Body of pancreas (tissue), 4 donors: ENCODE results near the gene IFNGR2. TPM values are rescaled to one million over a fixed set of nuclear protein-coding genes. Genes with fewer than 3 reads are reported as not detected.

Experiments
- ATAC-seq: fragments of 150-250 bp; one replicate; pipeline ENCODE4 v1.9.1; 2016
- DNase-seq, 4 donors: peaks; one replicate each; pipeline ENCODE4 v3.0.0-alpha.2; 2019
- H3K27ac ChIP-seq, 4 donors: fragments of 200-600 bp; sonication (generic); 1 replicate in 3 of 4; 2 replicates in 1 of 4; pipeline versions ENCODE4 v1.5.1 to v1.6.1; 2016 to 2019; ENCODE audit warnings: mild to moderate bottlenecking in 1 of 4, mixed read lengths in 1 of 4, moderate library complexity in 1 of 4
- H3K27me3 ChIP-seq, 2 donors: fragments of 200-600 bp; sonication (generic); one replicate each; pipeline ENCODE4 v1.6.0; 2016; ENCODE audit warnings: mild to moderate bottlenecking in 1 of 2
- H3K36me3 ChIP-seq, 2 donors: fragments of 200-600 bp; sonication (generic); replicated peaks in 1 of 2; 2 replicates each; pipeline ENCODE4 v1.5.1; 2016; ENCODE audit warnings: low read depth in 2 of 2; ENCODE audit not compliant: insufficient read depth in 1 of 2
- H3K4me1 ChIP-seq: fragments of 200-600 bp; sonication (generic); one replicate; pipeline ENCODE4 v1.6.0; 2016
- H3K4me3 ChIP-seq, 2 donors: fragments of 200-600 bp; sonication (generic); 1 replicate in 1 of 2; 2 replicates in 1 of 2; pipeline ENCODE4 v1.5.1; 2016 to 2019
- H3K9me3 ChIP-seq, 3 donors: fragments of 200-600 bp; sonication (generic); 1 replicate in 2 of 3; 2 replicates in 1 of 3; pipeline ENCODE4 v1.5.1; 2016
- CTCF ChIP-seq, 7 experiments: fragments of 450-650 bp in 4 of 7; fragments of 200-600 bp in 3 of 7; sonication (generic) in 3 of 7; IDR thresholded peaks; one replicate each; pipeline ENCODE4 v1.5.1; 2016 to 2019; ENCODE audit warnings: antibody characterized with exemption in 7 of 7
- POLR2A ChIP-seq, 3 donors: fragments of 450-650 bp; IDR thresholded peaks; one replicate each; pipeline ENCODE4 v1.6.1; 2016; ENCODE audit warnings: antibody characterized with exemption in 3 of 3, mild to moderate bottlenecking in 2 of 3
- WGBS, 2 donors: methylation state at CpG; one replicate each; pipeline ENCODE4 v1.1.5; 2017; 5-methylcytosine and 5-hydroxymethylcytosine counted together
- intact Hi-C: fragments of 100-400 bp; cut with DNase I; formaldehyde crosslinking; loops from one replicate; pipeline ENCODE4 v1.15.1; 2023
- total RNA-seq, 2 donors: library from RNA; depleted of rRNA; stranded (reverse); fragments of >200 nt; gene quantifications; one replicate each; pipeline ENCODE4 v1.1.0, GENCODE V29; 2016

The IFNGR2 gene
- total RNA-seq, 2 donors from 2014 or later: 30.4 to 32.3 TPM

DNA sequence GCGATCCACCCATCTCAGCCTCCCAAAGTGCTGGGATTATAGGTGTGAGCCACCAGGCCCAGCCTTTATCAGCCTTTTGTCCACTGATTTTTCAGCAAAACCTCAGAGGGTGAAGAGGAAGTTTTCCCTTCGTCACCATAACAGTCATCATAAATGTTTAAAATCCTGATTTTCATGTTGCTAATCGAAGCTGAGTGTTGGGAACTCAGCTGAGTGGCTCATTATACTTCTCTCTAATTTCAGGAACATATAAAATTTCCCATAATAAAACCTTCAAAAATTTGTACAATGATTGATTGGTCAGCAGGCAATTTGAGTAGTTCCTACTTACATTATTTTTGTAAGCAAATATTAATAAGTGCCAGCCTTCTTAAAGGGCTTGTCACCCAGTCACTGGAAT lies 31.8 kb upstream of the IFNGR2 start:
- no peak overlapping the region for H3K4me3 ChIP-seq
- H3K4me1 ChIP-seq: no peaks in the 10 kb centered on the region
- ATAC-seq: no peak
- TF ChIP-seq POLR2A (IDR thresholded peaks at IDR 0.05) (no peak), CTCF (IDR thresholded peaks at IDR 0.05) (no peak)
- H3K9me3 ChIP-seq: peaks cover 0 to 6% (median 0%) of the 10 kb centered on the region in 3 donors
- intact Hi-C loops: no loop called here
- no peak for DNase-seq
- H3K27ac ChIP-seq: no peak overlapping the region
- H3K36me3 ChIP-seq: no peaks in the 10 kb centered on the region
- no peaks in the 10 kb centered on the region for H3K27me3 ChIP-seq
- 64 to 69% methylated on average over 3 of the region's 3 CpGs for WGBS, 2 donors

- H3K4me3 ChIP-seq: no peak overlapping the region
- H3K9me3 ChIP-seq: peaks cover 0 to under 1% (median 0%) of the 10 kb centered on the region in 3 donors
- 91 to 93% methylated on average over 6 to 12 of the region's 12 CpGs for WGBS, 2 donors
- ATAC-seq (no peak), DNase-seq (no peak)
- H3K27me3 ChIP-seq: no peaks in the 10 kb centered on the region
- intact Hi-C loops: no loop called here
- no peaks in the 10 kb centered on the region for H3K4me1 ChIP-seq
- no peaks in the 10 kb centered on the region for H3K36me3 ChIP-seq
- H3K27ac ChIP-seq: no peak overlapping the region
- no peak for TF ChIP-seq CTCF (IDR thresholded peaks at IDR 0.05)
- TF ChIP-seq POLR2A (IDR thresholded peaks at IDR 0.05): no peak
Measured at GRCh38 chr21:33372582-33372981, 30.6 kb upstream of the IFNGR2 start.

DNA sequence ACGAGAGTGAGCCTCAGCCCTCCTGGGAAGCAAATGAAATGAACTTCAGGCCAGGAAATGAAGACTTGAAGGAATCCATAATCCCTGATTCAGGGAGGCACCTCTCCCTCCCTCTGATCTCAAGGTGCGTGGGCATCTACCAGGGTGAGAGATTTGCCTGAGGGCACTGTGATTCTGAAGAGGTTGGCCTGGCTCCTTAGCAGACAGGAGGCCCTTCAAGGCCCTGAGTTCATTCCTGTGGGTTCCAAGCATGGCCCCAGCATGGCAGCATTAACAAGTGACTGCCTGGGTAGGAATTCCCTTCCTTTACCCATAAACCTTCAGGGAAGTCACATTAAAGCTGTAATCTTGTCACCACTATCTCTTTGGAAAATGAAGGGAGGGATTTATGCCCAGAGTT lies 29.8 kb upstream of the IFNGR2 start:
- intact Hi-C loops: no loop called here
- H3K36me3 ChIP-seq: no peaks in the 10 kb centered on the region
- no peaks in the 10 kb centered on the region for H3K9me3 ChIP-seq
- no peaks in the 10 kb centered on the region for H3K4me1 ChIP-seq
- TF ChIP-seq CTCF (IDR thresholded peaks at IDR 0.05) (no peak), POLR2A (IDR thresholded peaks at IDR 0.05) (no peak)
- no peak for DNase-seq
- no peaks in the 10 kb centered on the region for H3K27me3 ChIP-seq
- WGBS, 2 donors: 60 to 74% methylated on average over 2 of the region's 2 CpGs
- H3K27ac ChIP-seq: peak overlapping the region in 1 of 4 donors; percentile 74
- no peak for ATAC-seq
- no peak overlapping the region for H3K4me3 ChIP-seq

- Histone ChIP-seq H3K4me3 (no peak overlapping the region), H3K27me3 (no peaks in the 10 kb centered on the region), H3K27ac (peak overlapping the region in 1 of 4 donors; percentile 74), H3K4me1 (no peaks in the 10 kb centered on the region), H3K36me3 (no peaks in the 10 kb centered on the region), H3K9me3 (no peaks in the 10 kb centered on the region)
- no peak for DNase-seq
- TF ChIP-seq POLR2A (IDR thresholded peaks at IDR 0.05) (no peak), CTCF (IDR thresholded peaks at IDR 0.05) (no peak)
- intact Hi-C loops: no loop called here
- ATAC-seq: no peak
- WGBS, 2 donors: 43 to 55% methylated on average over 2 of the region's 2 CpGs
Measured at GRCh38 chr21:33374080-33374449, 29.1 kb upstream of the IFNGR2 start.

- no peaks in the 10 kb centered on the region for H3K4me1 ChIP-seq
- no peaks in the 10 kb centered on the region for H3K27me3 ChIP-seq
- intact Hi-C loops: no loop called here
- H3K9me3 ChIP-seq: no peaks in the 10 kb centered on the region
- ATAC-seq (peak; percentile 69), DNase-seq (peak; percentile 42 to 67 (median 60))
- H3K4me3 ChIP-seq: no peak overlapping the region
- H3K27ac ChIP-seq: peak overlapping the region in 1 of 4 donors; percentile 74
- TF ChIP-seq CTCF (IDR thresholded peaks at IDR 0.05): peak; percentile 38 to 68 (median 57)
- TF ChIP-seq POLR2A (IDR thresholded peaks at IDR 0.05): no peak
- H3K36me3 ChIP-seq: no peaks in the 10 kb centered on the region
- WGBS, 2 donors: 9% methylated on average over 4 of the region's 4 CpGs
Measured at GRCh38 chr21:33374450-33375096, 28.6 kb upstream of the IFNGR2 start.
